H1 (cell line): Measurements from ENCODE around the gene PAK5.

Experiments
- CTCF ChIP-seq, 3 experiments: IDR thresholded peaks; 1 replicate in 2 of 3; 2 replicates in 1 of 3; pipeline versions ENCODE4 v1.5.1 to v1.6.1; 2011; ENCODE audit warnings: low read length in 3 of 3, mild to moderate bottlenecking in 3 of 3, inconsistent platforms in 2 of 3, low read depth in 1 of 3, moderate library complexity in 1 of 3; ENCODE audit not compliant: insufficient read depth in 1 of 3; ENCODE audit errors: control extremely low read depth in 1 of 3
- EZH2 ChIP-seq: fragments of 200-600 bp; sonication (generic); IDR thresholded peaks from 2 replicates; pipeline ENCODE4 v1.7.1; 2012; ENCODE audit warnings: low read depth, mild to moderate bottlenecking, moderate library complexity, low read length, inconsistent platforms; ENCODE audit not compliant: severe bottlenecking
- POLR2A ChIP-seq, 2 experiments: IDR thresholded peaks; 1 replicate in 1 of 2; 2 replicates in 1 of 2; pipeline ENCODE4 v1.6.1; 2011; ENCODE audit warnings: low read depth in 2 of 2, low read length in 2 of 2, mild to moderate bottlenecking in 2 of 2; ENCODE audit errors: control extremely low read depth in 1 of 2
- TBP ChIP-seq: IDR thresholded peaks from 2 replicates; pipeline ENCODE4 v1.6.1; 2011; ENCODE audit warnings: low read depth, low read length, improper control_type of control experiment
- YY1 ChIP-seq: IDR thresholded peaks from 2 replicates; pipeline ENCODE4 v1.6.1; 2011; ENCODE audit warnings: low read depth, mild to moderate bottlenecking, low read length

- TF ChIP-seq CTCF (IDR thresholded peaks at IDR 0.05; ENCODE audit: control extremely low read depth in 1 of 3, insufficient read depth in 1 of 3, low read depth in 1 of 3, low read length in 3 of 3) (no peak), POLR2A (IDR thresholded peaks at IDR 0.05; ENCODE audit: control extremely low read depth in 1 of 2, low read depth in 2 of 2, low read length in 2 of 2) (no peak), EZH2 (no peak), YY1 (no peak), TBP (no peak)
These were observed 128.2 kb downstream of the PAK5 start for GRCh38 chr20:9710685-9711084.
